ENCODE measurements around the gene PSEN2.
A peak's percentile ranks its signal among the peaks of the same experiment; 100 is the strongest.
"Not testable (repeated sequence)": the region's sequence is repeated elsewhere in the genome, so short reads cannot be mapped to it uniquely, and the experiment has no call there.

The PSEN2 gene

DNA sequence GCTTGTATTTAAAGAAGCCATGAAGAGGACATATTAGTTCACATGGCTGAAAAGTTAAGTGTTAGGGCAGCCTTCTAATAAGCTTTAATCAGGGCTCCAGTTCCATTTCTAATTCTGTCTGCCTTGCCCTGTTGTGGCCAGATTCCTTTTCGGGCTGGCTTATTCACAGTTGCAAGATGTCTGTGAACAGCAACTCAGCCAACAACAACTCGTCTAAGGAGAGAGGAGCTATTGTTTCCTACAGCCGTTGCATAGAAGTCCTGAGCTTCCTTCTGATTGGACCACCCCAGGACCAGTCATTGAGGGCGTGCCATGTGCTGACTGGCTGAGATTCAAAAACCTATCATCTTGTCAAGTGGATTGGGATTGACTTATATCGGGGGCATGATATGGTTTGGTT, 51.1 kb downstream of the PSEN2 start:
- DNase-seq = no peak

GRCh38 chr1:226929260-226930111, 59.1 kb downstream of the PSEN2 start:
- not testable (repeated sequence) for DNase-seq

DNA sequence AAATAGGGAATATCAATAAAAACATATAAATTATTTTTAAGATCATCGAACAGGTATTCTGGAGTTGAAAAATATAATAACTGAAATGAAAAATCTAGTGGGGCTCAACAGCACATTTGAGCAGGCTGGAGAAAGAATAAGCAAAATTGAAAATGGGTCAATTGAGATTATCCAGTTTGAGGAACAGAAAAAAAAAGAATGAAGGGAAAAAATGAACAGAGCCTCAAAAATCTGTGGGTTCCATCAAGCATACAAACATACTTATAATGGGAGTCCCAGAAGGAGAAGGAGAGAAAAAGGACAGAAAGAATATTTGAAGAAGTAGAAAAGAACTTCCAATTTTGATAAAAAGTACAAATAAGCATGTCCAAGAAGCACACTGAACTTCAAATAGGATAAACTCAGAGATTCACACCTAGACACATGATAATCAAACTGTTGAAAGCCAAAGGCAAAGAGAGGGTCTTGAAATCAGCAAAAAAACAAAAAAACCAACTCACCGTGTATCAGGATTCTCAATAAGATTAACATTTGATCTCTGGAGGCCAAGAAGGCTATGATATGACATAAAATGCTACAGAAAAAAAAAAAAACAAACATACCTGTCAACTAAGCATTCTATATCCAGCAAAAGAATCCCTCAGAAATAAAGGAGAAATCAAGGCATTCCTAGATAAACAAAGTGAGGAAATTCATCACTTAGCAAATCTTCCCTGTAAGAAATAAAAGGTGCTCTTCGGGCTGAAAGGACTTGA, 64.2 kb downstream of the PSEN2 start:
- no peak for DNase-seq

GRCh38 chr1:226937940-226938725, 67.7 kb downstream of the PSEN2 start:
- DNase-seq = no peak

- DNase-seq = no peak
Observed at GRCh38 chr1:226938903-226939437, 68.6 kb downstream of the PSEN2 start.

- DNase-seq = peak; percentile 65
Observed at GRCh38 chr1:226939438-226940028, 69.1 kb downstream of the PSEN2 start.

GRCh38 chr1:226940029-226940805, 69.8 kb downstream of the PSEN2 start, which contains the start of gene COQ8A:
Gene COQ8A, plus strand, starts transcription at chr1:226940294. Its CDS starts 21,092 bp downstream, at chr1:226961386.
- DNase-seq = peak; percentile 99

- DNase-seq = no peak
Observed at GRCh38 chr1:226940806-226941067, 70.3 kb downstream of the PSEN2 start.

DNA sequence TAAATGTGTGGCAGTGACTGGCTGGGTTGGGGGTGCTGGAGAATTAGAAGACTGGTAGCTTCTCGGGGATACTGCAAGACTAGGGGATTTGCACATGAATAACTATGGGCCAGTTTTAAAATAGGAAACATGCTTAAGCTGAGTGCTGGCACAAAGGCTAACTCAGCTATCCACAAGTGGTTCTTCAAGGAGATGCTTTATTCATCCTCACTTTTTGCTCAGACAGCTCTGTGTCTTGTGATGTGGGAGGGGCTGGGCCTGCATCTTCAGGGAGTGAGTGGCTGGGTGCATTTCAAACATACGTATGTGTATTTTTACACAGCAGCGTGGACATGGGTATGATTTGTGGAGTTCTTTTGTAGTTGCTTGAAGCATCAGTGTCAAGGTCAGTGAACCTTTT, 72.0 kb downstream of the PSEN2 start:
- no peak for DNase-seq

GRCh38 chr1:226943156-226943555, 72.7 kb downstream of the PSEN2 start:
- DNase-seq = no peak

GRCh38 chr1:226943927-226944326, 73.5 kb downstream of the PSEN2 start:
- no peak for DNase-seq

DNA sequence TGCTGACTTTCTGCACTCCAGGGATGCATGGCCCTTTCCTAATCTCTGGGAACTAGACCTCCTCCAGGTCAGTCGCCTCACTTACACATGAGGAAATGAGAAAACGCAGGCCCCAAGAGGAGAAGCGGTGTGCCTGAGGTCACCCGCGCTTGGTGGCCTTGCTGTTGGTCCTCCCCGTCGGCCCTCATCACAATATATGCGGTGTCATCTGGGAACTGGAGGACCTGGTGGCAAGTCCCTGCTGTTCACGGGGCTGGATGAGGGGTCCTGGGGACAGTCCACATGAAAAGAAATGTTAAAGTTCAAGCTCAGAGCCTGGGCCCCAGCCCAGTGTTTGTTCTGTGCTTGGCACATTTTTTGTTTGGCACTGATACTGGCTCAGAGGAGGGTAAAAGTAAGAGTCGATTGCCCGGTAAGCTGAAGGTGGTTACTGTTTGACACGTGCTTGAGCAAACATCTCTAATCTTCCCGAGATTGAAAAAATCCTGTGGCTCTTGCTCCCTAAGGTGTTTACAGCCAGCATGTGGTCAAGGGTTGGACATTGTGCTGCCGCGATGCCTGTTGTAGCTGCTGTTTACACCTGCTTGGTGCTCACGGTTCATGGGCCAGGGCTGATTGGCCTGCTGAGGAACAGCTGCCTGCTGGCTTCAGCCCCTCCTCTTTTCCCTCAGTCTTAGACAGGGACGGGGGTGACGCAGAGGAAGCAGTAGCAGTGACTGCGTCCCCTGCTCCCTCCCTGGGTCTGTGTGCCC, 74.9 kb downstream of the PSEN2 start:
- DNase-seq = no peak

All from stimulated activated CD4-positive, alpha-beta T cell treated with anti-CD3 and anti-CD28 coated beads, Interleukin-1b, Interleukin-23, amount 100 ng/mL, for 48 hours (primary cell).